ENCODE data around the gene IMPACT.

Gene IMPACT

DNA sequence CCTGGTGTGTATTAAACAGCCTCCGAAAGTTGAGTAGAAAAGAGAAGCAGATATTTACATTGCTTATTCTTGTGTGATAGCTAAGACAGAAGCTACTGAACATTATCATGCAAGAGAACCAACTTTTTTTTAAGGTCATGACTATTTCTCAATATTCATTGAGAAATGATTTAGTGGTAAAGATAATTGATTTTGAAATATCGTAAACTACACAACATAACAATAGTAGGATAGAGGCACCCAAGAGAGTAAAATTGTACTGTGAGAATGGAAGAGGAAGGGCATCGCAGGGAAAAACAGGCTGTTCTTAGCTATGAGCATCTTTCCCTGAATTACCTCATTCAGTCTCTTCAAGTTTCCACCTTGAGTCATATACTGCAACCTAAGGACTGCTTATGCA, 59.2 kb downstream of the IMPACT start:
- no peak for DNase-seq

- DNase-seq: no peak
Measured at GRCh38 chr18:24486684-24487083, 60.2 kb downstream of the IMPACT start.

DNA sequence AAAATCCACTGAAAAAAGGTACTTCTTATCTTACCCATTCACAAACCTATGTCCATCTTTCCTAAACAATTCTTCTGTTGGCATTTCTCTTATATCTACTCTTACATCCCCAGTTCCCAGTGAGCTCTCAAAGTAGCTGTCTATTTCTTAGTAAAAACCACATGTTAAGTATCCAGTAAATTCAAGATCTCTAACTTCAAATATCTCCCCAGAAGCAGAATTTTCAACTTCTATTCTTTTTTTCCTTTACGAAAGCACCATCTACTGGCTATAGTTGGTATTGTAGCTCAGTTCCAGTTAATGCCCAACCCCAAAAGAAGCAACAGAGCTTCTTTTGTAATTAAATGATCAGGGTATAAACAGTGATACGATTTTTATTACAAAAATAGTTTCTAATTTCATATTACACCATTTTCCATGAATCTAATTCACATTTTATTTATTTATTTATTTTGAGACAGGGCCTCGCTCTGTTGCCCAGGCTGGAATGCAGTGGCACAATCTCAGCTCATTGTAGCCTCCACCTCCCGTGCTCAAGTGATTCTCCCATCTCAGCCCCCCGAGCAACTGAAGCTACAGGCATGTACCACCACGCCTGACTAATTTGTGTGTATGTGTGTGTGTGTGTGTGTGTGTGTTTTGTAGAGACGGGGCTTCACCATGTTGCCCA, 62.5 kb downstream of the IMPACT start:
- no peak for DNase-seq

- DNase-seq: no peak
Measured at GRCh38 chr18:24490539-24490938, 64.1 kb downstream of the IMPACT start.

GRCh38 chr18:24491927-24492834, 65.7 kb downstream of the IMPACT start:
- DNase-seq: no peak

GRCh38 chr18:24494586-24494985, 68.1 kb downstream of the IMPACT start:
- no peak for DNase-seq

GRCh38 chr18:24497031-24497754, 70.7 kb downstream of the IMPACT start:
- no peak for DNase-seq

DNA sequence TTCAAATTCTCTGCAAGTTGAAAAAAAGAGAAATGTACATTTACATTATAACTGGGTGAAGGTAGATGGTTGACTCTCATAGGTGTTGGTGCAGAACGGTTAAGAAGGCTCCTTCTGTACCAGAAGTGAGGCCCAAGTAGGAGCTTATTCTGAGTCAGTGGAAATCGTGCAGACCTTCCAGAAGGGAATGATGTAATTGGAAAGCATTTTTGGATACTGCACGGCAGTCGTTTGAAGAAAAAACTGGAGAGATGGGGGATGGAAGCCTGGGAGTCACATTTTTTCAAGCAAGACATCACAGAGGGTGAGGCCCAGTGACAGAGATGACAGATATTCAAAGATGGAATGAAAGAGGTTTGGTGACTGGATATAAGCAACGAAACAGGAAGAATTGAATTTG, 73.3 kb downstream of the IMPACT start:
- DNase-seq: no peak

GRCh38 chr18:24500217-24500616, 73.7 kb downstream of the IMPACT start:
- DNase-seq: no peak

DNA sequence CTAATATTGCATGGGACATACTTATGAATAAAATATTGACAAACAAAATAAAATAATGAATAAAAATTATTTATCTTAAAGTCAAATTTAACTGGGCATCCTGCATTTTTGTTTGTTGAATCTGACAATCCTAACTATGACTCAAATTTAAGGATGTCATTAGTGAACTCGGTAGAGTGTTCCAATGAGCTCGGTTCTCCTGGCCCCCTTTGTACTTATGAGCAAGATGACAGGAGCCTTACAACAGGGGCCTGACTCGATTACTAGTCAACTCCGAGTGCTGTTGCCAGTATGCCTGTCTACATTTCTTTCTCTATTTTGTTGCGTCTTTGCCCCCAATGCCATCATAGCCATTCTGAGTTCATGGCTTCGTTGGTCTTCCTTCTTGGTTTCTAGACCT, 74.3 kb downstream of the IMPACT start:
- DNase-seq: no peak

DNA sequence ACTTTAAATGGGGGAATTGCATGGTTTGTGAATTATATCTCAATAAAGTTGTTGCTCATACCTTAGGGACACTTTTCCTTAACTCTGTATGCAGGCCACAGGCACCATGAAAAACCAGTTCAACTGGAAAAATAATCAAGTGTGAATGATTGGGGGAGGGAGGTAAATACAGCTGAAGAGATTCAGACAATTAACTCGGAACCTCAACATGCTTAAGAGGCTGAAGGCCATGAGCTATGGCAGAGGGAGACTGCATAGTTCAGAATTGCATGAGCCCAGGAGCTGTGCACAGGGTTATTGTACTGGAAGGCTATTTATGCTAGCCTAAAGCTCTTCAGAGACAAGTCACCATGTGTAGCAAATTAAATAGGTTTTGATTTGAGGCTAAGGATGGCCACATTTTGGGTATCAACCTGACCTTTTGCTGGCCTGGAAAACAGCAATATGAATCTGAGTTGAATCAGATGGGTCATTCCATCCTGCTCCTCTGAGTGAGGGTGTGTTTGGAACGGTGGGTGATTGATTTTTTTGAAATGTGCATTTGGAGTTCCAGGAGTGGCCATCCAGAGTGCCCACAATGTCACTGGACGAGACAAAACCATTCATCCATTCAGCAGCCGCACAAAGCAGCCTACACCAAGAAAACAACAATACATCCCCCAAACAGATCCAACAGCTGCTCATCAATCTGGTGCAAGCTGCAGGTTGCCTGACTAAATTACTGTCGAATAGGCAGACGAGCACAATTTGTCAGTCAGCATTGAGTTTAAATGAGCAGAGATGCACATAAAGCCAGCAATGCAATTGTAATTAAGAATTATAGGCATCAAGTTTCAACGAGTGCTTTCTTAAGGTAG, 76.4 kb downstream of the IMPACT start:
- DNase-seq: no peak
